GM23338 (cell line): Measurements from ENCODE around the gene PAMR1. TPM values are rescaled to one million over a fixed set of nuclear protein-coding genes. Genes with fewer than 3 reads are reported as not detected.

Experiments
- ATAC-seq: fragments of 200-7000 bp; cut with Tn5 transposase; 3 replicates; pipeline ENCODE4 v1.9.1; 2020
- DNase-seq: peaks from one replicate; pipeline ENCODE4 v3.0.0-alpha.2; 2015; ENCODE audit warnings: low spot score
- H2AFZ ChIP-seq: fragments of 200-600 bp; sonication (generic); 2 replicates; pipeline ENCODE4 v1.8.0; 2016; ENCODE audit warnings: antibody characterized with exemption, mild to moderate bottlenecking, moderate library complexity
- H3F3A ChIP-seq: fragments of 200-600 bp; sonication (generic); replicated peaks from 2 replicates; pipeline ENCODE4 v1.8.0; 2017; ENCODE audit warnings: antibody characterized with exemption, mixed run types, low read depth
- H3K27ac ChIP-seq: fragments of 200-600 bp; sonication (generic); 2 replicates; pipeline ENCODE4 v1.6.1; 2016; ENCODE audit warnings: low read depth
- H3K27me3 ChIP-seq: fragments of 200-600 bp; sonication (generic); 2 replicates; pipeline ENCODE4 v1.8.0; 2016; ENCODE audit warnings: mild to moderate bottlenecking, mixed run types, moderate library complexity; ENCODE audit not compliant: insufficient read depth
- H3K36me3 ChIP-seq: fragments of 200-600 bp; sonication (generic); 2 replicates; pipeline ENCODE4 v1.8.0; 2016; ENCODE audit warnings: mild to moderate bottlenecking; ENCODE audit not compliant: insufficient read depth
- H3K4me1 ChIP-seq: fragments of 200-600 bp; sonication (generic); 2 replicates; pipeline ENCODE4 v1.8.0; 2016; ENCODE audit warnings: mild to moderate bottlenecking, moderate library complexity; ENCODE audit not compliant: insufficient read depth
- H3K4me2 ChIP-seq: fragments of 200-600 bp; sonication (generic); 2 replicates; pipeline ENCODE4 v1.7.1; 2017; ENCODE audit warnings: mixed run types
- H3K4me3 ChIP-seq: fragments of 200-600 bp; sonication (generic); 2 replicates; pipeline ENCODE4 v1.6.1; 2016; ENCODE audit warnings: mixed run types
- H3K79me2 ChIP-seq: fragments of 200-600 bp; sonication (generic); replicated peaks from 2 replicates; pipeline ENCODE4 v1.8.0; 2017; ENCODE audit warnings: mild to moderate bottlenecking; ENCODE audit not compliant: insufficient read depth
- H3K9me2 ChIP-seq: fragments of 200-600 bp; sonication (generic); 2 replicates; pipeline ENCODE4 v1.8.0; 2017; ENCODE audit not compliant: insufficient read depth
- H4K20me1 ChIP-seq: fragments of 200-600 bp; sonication (generic); replicated peaks from 2 replicates; pipeline ENCODE4 v1.8.0; 2017; ENCODE audit warnings: mild to moderate bottlenecking; ENCODE audit not compliant: insufficient read depth
- H3K27ac Mint-ChIP-seq: 2 replicates; pipeline ENCODE4 v1.8.0; 2020; ENCODE audit warnings: inconsistent platforms, mild to moderate bottlenecking, moderate library complexity, mixed read lengths
- H3K27me3 Mint-ChIP-seq: 3 replicates; pipeline ENCODE4 v1.8.0; 2022; ENCODE audit warnings: low read depth, mild to moderate bottlenecking, moderate library complexity, mixed read lengths, inconsistent platforms; ENCODE audit not compliant: insufficient read depth, poor library complexity
- H3K36me3 Mint-ChIP-seq: 3 replicates; pipeline ENCODE4 v1.8.0; 2021; ENCODE audit warnings: low read depth, mild to moderate bottlenecking, inconsistent platforms, moderate library complexity, mixed read lengths
- H3K4me1 Mint-ChIP-seq: 3 replicates; pipeline ENCODE4 v1.8.0; 2020; ENCODE audit warnings: mild to moderate bottlenecking, inconsistent platforms, mixed read lengths
- H3K4me3 Mint-ChIP-seq: 3 replicates; pipeline ENCODE4 v1.8.0; 2021; ENCODE audit warnings: moderate library complexity, mild to moderate bottlenecking, inconsistent platforms, mixed read lengths
- H3K9me3 Mint-ChIP-seq: 3 replicates; pipeline ENCODE4 v1.8.0; 2020; ENCODE audit warnings: moderate library complexity, mild to moderate bottlenecking, inconsistent platforms, mixed read lengths
- CREB1 ChIP-seq: fragments of 250-450 bp; sonication (Bioruptor Pico); IDR thresholded peaks from 2 replicates; pipeline ENCODE4 v1.5.0; 2020; ENCODE audit warnings: low read depth, mild to moderate bottlenecking, moderate library complexity
- EZH2 ChIP-seq: fragments of 200-600 bp; sonication (generic); IDR thresholded peaks from one replicate; pipeline ENCODE4 v1.8.0; 2017; ENCODE audit warnings: antibody characterized with exemption, mild to moderate bottlenecking, low read depth; ENCODE audit not compliant: unreplicated experiment
- EZH2phosphoT487 ChIP-seq: fragments of 200-600 bp; sonication (generic); IDR thresholded peaks from one replicate; pipeline ENCODE4 v1.8.1; 2018; ENCODE audit warnings: antibody characterized with exemption; ENCODE audit not compliant: unreplicated experiment
- JUNB ChIP-seq: IDR thresholded peaks from one replicate; pipeline ENCODE4 v1.6.1; 2016; ENCODE audit warnings: antibody characterized with exemption; ENCODE audit not compliant: unreplicated experiment
- NANOG ChIP-seq: IDR thresholded peaks from 2 replicates; pipeline ENCODE4 v1.6.1; 2016; ENCODE audit warnings: antibody characterized with exemption, borderline replicate concordance
- POLR2AphosphoS5 ChIP-seq: IDR thresholded peaks from 2 replicates; pipeline ENCODE4 v1.6.1; 2016; ENCODE audit warnings: antibody characterized with exemption, low read depth
- STAT1 ChIP-seq: IDR thresholded peaks from one replicate; pipeline ENCODE4 v1.6.1; 2016; ENCODE audit warnings: antibody characterized with exemption; ENCODE audit not compliant: unreplicated experiment
- ZNF114 ChIP-seq: fragments of 250-450 bp; sonication (Bioruptor Pico); IDR thresholded peaks from 2 replicates; pipeline ENCODE4 v1.5.0; 2020; ENCODE audit warnings: mild to moderate bottlenecking, moderate library complexity
- ZNF331 ChIP-seq: fragments of 250-450 bp; sonication (Bioruptor Pico); IDR thresholded peaks from 2 replicates; pipeline ENCODE4 v1.5.0; 2020; ENCODE audit warnings: low read depth, mild to moderate bottlenecking, moderate library complexity
- polyA plus RNA-seq: library from polyadenylated mRNA; unstranded; fragments of >200 nt; fragmentation: Nextera tagmentation; extraction: Ambion mirVana; gene quantifications from 2 replicates; pipeline ENCODE4 v1.2.1, GENCODE V29; 2016
- total RNA-seq: library from RNA; depleted of rRNA; stranded (reverse); fragments of >200 nt; shearing (Covaris generic); gene quantifications from 2 replicates; pipeline ENCODE4 v1.2.3, GENCODE V29; 2014
- TF ChIP-seq, protein P1 (sequence below): IDR thresholded peaks from 2 replicates; pipeline ENCODE4 v1.6.1; 2016; ENCODE audit warnings: antibody characterized with exemption
- TF ChIP-seq, protein P2 (sequence below): IDR thresholded peaks from one replicate; pipeline ENCODE4 v1.6.1; 2018; ENCODE audit warnings: antibody characterized with exemption; ENCODE audit not compliant: unreplicated experiment
- TF ChIP-seq, protein P3 (sequence below): fragments of 250-450 bp; sonication (Bioruptor Pico); IDR thresholded peaks from 2 replicates; pipeline ENCODE4 v1.5.0; 2020; ENCODE audit warnings: mild to moderate bottlenecking, moderate library complexity
- TF ChIP-seq, protein P4 (sequence below), 2 experiments: fragments of 200-600 bp in 1 of 2; sonication (generic) in 1 of 2; conservative IDR thresholded peaks; 2 replicates each; pipeline versions ENCODE4 v1.5.1 to v1.6.1; 2016 to 2017; ENCODE audit warnings: antibody characterized with exemption in 2 of 2, low read depth in 2 of 2, mild to moderate bottlenecking in 2 of 2, moderate library complexity in 1 of 2

The PAMR1 gene
- total and polyA plus RNA-seq, 2 experiments from 2014 or later = 1.6 to 3.1 TPM

DNA sequence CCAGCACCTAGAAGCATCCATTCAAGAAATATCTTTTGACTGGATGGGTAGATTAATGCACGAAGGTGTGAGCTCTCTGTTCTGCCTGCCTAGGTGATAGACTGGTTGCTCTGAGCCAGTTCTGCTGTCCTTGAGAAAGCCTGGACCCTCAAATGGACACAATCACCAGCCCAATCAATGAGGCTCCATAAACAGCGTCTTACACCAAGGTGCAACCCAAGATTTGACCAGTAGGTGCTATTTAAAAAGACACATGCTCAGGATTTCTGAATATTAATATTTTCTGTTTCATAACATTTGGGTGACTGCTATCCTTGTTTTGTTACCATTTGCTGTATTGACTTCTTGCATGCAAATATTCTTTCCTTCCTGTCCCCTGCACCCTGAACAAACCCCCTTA is 39.0 kb downstream of the PAMR1 start:
- H3K36me3 ChIP-seq = 0 out of 2 replicates have a peak, but pooled peaks cover 3% of the 10 kb centered on the region
- no peak overlapping the region for H3K4me2 ChIP-seq
- Mint-ChIP-seq H3K27ac (no peak overlapping the region), H3K36me3 (peaks cover 14% of the 10 kb centered on the region), H3K9me3 (peaks cover 28% of the 10 kb centered on the region), H3K27me3 (peaks cover 3% of the 10 kb centered on the region), H3K4me1 (no peaks in the 10 kb centered on the region), H3K4me3 (no peak overlapping the region)
- no peak overlapping the region for H2AFZ ChIP-seq
- H3K79me2 ChIP-seq = no peaks in the 10 kb centered on the region
- H3K27me3 ChIP-seq = no peaks in the 10 kb centered on the region
- DNase-seq (no peak), ATAC-seq (no peak)
- H4K20me1 ChIP-seq = no peaks in the 10 kb centered on the region
- H3K4me1 ChIP-seq = no peaks in the 10 kb centered on the region
- H3F3A ChIP-seq = no peaks in the 10 kb centered on the region
- H3K4me3 ChIP-seq = no peak overlapping the region
- no peaks in the 10 kb centered on the region for H3K9me2 ChIP-seq
- no peak overlapping the region for H3K27ac ChIP-seq
- TF ChIP-seq, protein P1, sequence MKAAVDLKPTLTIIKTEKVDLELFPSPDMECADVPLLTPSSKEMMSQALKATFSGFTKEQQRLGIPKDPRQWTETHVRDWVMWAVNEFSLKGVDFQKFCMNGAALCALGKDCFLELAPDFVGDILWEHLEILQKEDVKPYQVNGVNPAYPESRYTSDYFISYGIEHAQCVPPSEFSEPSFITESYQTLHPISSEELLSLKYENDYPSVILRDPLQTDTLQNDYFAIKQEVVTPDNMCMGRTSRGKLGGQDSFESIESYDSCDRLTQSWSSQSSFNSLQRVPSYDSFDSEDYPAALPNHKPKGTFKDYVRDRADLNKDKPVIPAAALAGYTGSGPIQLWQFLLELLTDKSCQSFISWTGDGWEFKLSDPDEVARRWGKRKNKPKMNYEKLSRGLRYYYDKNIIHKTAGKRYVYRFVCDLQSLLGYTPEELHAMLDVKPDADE = no peak
- TF ChIP-seq ZNF331 (CRISPR knock-in tag) (no peak), POLR2AphosphoS5 (no peak), ZNF114 (no peak), EZH2phosphoT487 (no peak), STAT1 (no peak), JUNB (no peak), NANOG (no peak), EZH2 (no peak), CREB1 (CRISPR knock-in tag) (no peak)
- TF ChIP-seq, protein P2, sequence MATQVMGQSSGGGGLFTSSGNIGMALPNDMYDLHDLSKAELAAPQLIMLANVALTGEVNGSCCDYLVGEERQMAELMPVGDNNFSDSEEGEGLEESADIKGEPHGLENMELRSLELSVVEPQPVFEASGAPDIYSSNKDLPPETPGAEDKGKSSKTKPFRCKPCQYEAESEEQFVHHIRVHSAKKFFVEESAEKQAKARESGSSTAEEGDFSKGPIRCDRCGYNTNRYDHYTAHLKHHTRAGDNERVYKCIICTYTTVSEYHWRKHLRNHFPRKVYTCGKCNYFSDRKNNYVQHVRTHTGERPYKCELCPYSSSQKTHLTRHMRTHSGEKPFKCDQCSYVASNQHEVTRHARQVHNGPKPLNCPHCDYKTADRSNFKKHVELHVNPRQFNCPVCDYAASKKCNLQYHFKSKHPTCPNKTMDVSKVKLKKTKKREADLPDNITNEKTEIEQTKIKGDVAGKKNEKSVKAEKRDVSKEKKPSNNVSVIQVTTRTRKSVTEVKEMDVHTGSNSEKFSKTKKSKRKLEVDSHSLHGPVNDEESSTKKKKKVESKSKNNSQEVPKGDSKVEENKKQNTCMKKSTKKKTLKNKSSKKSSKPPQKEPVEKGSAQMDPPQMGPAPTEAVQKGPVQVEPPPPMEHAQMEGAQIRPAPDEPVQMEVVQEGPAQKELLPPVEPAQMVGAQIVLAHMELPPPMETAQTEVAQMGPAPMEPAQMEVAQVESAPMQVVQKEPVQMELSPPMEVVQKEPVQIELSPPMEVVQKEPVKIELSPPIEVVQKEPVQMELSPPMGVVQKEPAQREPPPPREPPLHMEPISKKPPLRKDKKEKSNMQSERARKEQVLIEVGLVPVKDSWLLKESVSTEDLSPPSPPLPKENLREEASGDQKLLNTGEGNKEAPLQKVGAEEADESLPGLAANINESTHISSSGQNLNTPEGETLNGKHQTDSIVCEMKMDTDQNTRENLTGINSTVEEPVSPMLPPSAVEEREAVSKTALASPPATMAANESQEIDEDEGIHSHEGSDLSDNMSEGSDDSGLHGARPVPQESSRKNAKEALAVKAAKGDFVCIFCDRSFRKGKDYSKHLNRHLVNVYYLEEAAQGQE = no peak
- TF ChIP-seq, protein P3, sequence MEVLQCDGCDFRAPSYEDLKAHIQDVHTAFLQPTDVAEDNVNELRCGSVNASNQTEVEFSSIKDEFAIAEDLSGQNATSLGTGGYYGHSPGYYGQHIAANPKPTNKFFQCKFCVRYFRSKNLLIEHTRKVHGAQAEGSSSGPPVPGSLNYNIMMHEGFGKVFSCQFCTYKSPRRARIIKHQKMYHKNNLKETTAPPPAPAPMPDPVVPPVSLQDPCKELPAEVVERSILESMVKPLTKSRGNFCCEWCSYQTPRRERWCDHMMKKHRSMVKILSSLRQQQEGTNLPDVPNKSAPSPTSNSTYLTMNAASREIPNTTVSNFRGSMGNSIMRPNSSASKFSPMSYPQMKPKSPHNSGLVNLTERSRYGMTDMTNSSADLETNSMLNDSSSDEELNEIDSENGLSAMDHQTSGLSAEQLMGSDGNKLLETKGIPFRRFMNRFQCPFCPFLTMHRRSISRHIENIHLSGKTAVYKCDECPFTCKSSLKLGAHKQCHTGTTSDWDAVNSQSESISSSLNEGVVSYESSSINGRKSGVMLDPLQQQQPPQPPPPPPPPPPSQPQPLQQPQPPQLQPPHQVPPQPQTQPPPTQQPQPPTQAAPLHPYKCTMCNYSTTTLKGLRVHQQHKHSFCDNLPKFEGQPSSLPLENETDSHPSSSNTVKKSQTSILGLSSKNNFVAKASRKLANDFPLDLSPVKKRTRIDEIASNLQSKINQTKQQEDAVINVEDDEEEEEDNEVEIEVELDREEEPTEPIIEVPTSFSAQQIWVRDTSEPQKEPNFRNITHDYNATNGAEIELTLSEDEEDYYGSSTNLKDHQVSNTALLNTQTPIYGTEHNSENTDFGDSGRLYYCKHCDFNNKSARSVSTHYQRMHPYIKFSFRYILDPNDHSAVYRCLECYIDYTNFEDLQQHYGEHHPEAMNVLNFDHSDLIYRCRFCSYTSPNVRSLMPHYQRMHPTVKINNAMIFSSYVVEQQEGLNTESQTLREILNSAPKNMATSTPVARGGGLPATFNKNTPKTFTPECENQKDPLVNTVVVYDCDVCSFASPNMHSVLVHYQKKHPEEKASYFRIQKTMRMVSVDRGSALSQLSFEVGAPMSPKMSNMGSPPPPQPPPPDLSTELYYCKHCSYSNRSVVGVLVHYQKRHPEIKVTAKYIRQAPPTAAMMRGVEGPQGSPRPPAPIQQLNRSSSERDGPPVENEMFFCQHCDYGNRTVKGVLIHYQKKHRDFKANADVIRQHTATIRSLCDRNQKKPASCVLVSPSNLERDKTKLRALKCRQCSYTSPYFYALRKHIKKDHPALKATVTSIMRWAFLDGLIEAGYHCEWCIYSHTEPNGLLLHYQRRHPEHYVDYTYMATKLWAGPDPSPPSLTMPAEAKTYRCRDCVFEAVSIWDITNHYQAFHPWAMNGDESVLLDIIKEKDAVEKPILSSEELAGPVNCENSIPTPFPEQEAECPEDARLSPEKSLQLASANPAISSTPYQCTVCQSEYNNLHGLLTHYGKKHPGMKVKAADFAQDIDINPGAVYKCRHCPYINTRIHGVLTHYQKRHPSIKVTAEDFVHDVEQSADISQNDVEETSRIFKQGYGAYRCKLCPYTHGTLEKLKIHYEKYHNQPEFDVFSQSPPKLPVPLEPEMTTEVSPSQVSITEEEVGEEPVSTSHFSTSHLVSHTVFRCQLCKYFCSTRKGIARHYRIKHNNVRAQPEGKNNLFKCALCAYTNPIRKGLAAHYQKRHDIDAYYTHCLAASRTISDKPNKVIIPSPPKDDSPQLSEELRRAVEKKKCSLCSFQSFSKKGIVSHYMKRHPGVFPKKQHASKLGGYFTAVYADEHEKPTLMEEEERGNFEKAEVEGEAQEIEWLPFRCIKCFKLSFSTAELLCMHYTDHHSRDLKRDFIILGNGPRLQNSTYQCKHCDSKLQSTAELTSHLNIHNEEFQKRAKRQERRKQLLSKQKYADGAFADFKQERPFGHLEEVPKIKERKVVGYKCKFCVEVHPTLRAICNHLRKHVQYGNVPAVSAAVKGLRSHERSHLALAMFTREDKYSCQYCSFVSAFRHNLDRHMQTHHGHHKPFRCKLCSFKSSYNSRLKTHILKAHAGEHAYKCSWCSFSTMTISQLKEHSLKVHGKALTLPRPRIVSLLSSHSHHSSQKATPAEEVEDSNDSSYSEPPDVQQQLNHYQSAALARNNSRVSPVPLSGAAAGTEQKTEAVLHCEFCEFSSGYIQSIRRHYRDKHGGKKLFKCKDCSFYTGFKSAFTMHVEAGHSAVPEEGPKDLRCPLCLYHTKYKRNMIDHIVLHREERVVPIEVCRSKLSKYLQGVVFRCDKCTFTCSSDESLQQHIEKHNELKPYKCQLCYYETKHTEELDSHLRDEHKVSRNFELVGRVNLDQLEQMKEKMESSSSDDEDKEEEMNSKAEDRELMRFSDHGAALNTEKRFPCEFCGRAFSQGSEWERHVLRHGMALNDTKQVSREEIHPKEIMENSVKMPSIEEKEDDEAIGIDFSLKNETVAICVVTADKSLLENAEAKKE (CRISPR knock-in tag) = no peak
- TF ChIP-seq, protein P4, sequence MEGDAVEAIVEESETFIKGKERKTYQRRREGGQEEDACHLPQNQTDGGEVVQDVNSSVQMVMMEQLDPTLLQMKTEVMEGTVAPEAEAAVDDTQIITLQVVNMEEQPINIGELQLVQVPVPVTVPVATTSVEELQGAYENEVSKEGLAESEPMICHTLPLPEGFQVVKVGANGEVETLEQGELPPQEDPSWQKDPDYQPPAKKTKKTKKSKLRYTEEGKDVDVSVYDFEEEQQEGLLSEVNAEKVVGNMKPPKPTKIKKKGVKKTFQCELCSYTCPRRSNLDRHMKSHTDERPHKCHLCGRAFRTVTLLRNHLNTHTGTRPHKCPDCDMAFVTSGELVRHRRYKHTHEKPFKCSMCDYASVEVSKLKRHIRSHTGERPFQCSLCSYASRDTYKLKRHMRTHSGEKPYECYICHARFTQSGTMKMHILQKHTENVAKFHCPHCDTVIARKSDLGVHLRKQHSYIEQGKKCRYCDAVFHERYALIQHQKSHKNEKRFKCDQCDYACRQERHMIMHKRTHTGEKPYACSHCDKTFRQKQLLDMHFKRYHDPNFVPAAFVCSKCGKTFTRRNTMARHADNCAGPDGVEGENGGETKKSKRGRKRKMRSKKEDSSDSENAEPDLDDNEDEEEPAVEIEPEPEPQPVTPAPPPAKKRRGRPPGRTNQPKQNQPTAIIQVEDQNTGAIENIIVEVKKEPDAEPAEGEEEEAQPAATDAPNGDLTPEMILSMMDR (conservative IDR thresholded peaks at IDR 0.05; ENCODE audit: low read depth in 2 of 2) = no peak; a peak in 1 of 4 replicates
